D721Med (cell line): ENCODE measurements around the gene PPFIA2.
"Not testable (repeated sequence)": the region's sequence is repeated elsewhere in the genome, so short reads cannot be mapped to it uniquely, and the experiment has no call there.

Experiments used
- DNase-seq: peaks from one replicate; pipeline ENCODE4 v3.0.0; 2011; ENCODE audit warnings: low spot score; ENCODE audit not compliant: insufficient read length
- FAIRE-seq: peaks from 2 replicates; lab custom pipeline; 2011; peaks lifted over from hg19 to GRCh38; lab: Jason Lieb, UNC
- TF ChIP-seq, protein P1 (sequence below): IDR thresholded peaks from 2 replicates; pipeline ENCODE4 v1.5.1; 2012; ENCODE audit warnings: mild to moderate bottlenecking, control low read depth; ENCODE audit not compliant: insufficient read depth; ENCODE audit errors: missing control alignments

Gene PPFIA2

DNA sequence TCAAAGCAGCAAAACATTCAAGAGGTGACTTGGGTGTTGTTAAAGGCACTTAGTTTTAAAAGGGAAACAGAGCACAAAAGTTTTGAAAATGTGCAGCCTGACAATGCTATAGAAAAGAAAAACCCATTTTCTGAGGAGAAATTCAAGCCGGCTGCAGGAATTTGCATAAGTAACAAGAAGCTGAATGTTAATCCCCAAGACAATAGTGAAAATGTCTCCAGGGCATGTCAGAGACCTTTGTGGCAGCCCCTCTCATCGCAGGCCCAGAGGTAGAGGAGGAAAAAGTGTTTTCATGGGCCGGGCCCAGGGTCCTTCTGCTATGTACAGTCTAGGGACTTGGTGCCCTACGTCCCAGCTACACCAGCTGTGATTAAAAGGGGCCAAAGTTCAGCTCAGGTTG is 167.9 kb downstream of the PPFIA2 start:
- FAIRE-seq (no peak), DNase-seq (no peak)
- TF ChIP-seq, protein P1, sequence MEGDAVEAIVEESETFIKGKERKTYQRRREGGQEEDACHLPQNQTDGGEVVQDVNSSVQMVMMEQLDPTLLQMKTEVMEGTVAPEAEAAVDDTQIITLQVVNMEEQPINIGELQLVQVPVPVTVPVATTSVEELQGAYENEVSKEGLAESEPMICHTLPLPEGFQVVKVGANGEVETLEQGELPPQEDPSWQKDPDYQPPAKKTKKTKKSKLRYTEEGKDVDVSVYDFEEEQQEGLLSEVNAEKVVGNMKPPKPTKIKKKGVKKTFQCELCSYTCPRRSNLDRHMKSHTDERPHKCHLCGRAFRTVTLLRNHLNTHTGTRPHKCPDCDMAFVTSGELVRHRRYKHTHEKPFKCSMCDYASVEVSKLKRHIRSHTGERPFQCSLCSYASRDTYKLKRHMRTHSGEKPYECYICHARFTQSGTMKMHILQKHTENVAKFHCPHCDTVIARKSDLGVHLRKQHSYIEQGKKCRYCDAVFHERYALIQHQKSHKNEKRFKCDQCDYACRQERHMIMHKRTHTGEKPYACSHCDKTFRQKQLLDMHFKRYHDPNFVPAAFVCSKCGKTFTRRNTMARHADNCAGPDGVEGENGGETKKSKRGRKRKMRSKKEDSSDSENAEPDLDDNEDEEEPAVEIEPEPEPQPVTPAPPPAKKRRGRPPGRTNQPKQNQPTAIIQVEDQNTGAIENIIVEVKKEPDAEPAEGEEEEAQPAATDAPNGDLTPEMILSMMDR: no peak

DNA sequence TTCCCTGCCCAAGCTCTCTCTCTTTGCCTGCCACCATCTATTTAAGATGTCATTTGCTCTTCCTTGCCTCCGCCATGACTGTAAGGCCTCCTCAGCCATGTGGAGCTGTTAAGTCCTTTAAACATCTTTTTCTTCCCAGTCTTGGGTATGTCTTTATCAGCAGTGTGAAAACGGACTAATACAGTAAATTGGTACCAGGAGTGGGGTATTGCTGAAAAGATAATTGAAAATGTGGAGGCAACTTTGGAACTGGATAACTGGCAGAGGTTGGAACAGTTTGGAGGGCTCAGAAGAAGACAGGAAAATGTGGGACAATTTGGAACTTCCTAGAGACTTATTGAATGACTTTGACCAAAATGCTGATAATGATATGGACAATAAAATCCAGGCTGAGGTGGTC is 168.4 kb downstream of the PPFIA2 start:
- DNase-seq, FAIRE-seq: not testable (repeated sequence)

DNA sequence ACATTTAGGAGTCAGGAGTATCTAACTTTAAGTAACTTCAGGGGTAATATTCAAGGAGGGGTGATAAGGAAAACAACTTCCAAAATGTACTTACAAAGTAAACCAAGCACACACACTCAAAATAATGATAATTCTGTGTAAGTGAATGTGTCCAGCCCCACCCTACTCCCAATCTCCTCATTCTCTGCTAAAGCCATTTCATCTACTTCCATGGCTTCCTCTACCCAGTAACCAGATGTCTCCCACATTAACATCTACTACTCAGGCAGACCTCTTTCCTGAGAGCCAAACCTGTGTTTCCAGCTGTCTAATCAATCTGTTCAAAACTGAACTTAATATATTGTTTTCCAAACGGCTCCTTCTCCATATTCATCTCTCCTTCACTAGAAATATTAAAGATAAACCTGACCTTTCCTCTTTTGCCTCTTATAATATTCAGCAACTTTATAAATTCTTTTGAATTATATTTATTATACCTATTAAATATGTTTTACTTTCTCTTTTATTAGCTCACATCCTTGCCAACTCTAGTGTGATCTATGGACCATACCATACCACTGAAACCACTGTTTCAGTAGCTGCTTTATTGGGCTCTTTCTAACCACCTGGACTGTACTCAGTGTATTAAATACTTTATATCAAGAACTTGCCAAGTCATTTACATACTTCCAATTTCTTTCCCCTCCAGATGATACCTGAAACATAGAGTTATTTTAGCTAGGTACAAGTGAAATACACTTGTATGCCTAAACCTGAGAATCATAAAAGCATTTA is 170.7 kb downstream of the PPFIA2 start:
- FAIRE-seq: peak; percentile 95
- TF ChIP-seq, protein P1: no peak
- no peak for DNase-seq

DNA sequence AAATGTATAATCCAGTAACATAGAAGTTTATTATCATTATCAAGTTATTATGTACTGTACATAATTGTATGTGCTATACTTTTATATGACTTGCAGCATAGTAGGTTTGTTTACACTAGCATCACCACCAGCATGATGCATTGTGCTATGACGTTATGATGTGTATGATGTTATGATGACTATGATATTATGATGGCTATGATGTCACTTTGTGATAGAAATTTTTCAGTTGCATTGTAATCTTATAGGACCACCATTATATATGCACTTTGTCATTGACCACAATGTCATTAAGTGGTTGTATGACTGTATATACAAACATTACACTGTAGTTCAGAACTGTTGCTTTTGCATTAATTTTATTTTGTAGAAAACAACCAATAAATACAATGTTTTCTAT is 173.4 kb downstream of the PPFIA2 start:
- TF ChIP-seq, protein P1: no peak
- DNase-seq: no peak
- FAIRE-seq: peak; percentile 98

DNA sequence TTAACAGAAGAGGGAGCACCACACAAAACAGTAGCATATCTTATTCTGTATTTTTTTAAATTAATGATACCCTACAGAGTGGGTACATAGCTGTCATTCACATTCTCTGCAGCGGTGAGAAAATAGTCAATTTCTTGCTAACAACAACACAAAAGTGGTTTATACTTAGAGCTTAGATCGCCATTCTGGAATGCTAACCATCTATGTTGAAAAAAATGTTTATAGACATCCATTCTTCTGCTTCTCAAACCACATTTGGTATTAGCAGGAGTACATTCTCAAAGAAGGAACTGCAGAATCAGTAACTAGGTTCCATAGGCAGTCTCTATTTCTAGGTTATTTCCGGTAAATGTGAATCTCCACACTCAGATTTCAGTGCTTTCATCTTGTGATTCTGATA is 185.9 kb downstream of the PPFIA2 start:
- FAIRE-seq: peak; percentile 91
- TF ChIP-seq, protein P1: no peak
- DNase-seq: no peak

DNA sequence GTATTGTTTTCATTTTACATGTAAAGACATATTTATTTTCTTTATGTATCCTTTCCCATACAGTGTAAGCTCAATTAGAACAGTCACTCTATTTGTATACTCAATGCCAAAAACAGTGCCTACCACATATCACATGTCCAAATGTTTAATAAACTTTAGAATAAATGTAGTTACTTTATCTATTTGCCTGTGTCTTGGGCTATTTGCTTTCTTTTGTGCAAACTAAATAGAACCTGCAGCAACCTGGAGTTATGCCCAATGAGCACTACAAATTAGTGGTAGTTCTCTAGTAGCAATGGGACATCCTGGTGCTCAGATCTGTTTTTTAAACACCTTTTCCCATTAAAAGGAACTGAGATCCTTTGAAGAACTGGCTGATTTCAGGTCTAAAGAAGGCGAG is 186.7 kb downstream of the PPFIA2 start:
- TF ChIP-seq, protein P1: no peak
- FAIRE-seq: no peak

DNA sequence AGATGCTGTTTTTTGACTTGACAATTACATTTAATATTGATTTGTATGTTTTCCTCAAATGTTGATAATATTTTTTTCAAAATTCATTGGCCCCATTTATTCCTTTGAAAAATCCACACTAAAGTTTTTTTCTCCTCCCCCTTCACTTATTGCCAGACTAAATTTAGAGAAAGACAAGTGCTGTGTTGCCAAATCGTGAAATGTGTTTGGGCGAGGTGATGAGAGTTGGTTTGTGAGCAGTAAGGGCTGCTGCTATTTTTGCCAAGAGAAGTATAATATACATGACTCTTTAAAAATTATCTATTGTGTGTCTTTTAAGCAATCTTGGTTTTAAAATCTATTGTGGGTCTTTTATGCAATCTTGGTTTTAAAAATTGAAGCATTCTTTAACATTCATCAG is 188.9 kb downstream of the PPFIA2 start:
- FAIRE-seq (no peak), DNase-seq (no peak)
- TF ChIP-seq, protein P1: no peak

More for the DNA sequence above, 186.7 kb downstream of the PPFIA2 start:
- DNase-seq: no peak
